Spleen (tissue), 7 donors: Measurements from ENCODE around the gene KLHDC4.
"Not testable (repeated sequence)": the region's sequence is repeated elsewhere in the genome, so short reads cannot be mapped to it uniquely, and the experiment has no call there.

Source experiments
- CTCF ChIP-seq, 11 experiments: fragments of 200-600 bp in 7 of 11; fragments of 450-650 bp in 4 of 11; sonication (generic) in 4 of 11; IDR thresholded peaks in 8 of 11; conservative IDR thresholded peaks in 3 of 11; 1 replicate in 7 of 11; 2 replicates in 4 of 11; pipeline versions ENCODE4 v1.4.0 to v1.8.0; 2016 to 2021; ENCODE audit warnings: antibody characterized with exemption in 11 of 11, inconsistent platforms in 4 of 11, mild to moderate bottlenecking in 1 of 11
- POLR2A ChIP-seq, 3 donors: fragments of 450-650 bp; IDR thresholded peaks; one replicate each; pipeline ENCODE4 v1.5.1; 2017; ENCODE audit warnings: antibody characterized with exemption in 3 of 3, mild to moderate bottlenecking in 1 of 3
- POLR2AphosphoS5 ChIP-seq, 3 donors: sonication (generic); formaldehyde crosslinking; IDR thresholded peaks; one replicate each; pipeline ENCODE4 v1.5.1; 2017; ENCODE audit warnings: antibody characterized with exemption in 3 of 3
- donor health status: DM: no; HTN: no; CAD: no; lungs with moderate emphysema.
- donor health status: DM: no; HTN: no; CAD: no.
- donor health status: DM: no; HTN: no; CAD: no.

- TF ChIP-seq CTCF (IDR thresholded peaks at IDR 0.05 in 8 of 11, conservative IDR thresholded peaks at IDR 0.05 in 3 of 11); POLR2A (IDR thresholded peaks at IDR 0.05); POLR2AphosphoS5 (IDR thresholded peaks at IDR 0.05): not testable (repeated sequence)
Observed at GRCh38 chr16:87726577-87726976, 39.2 kb downstream of the KLHDC4 start.
